Gastroesophageal sphincter (tissue), 4 donors: ENCODE results near the gene IL11RA. TPM values are rescaled to one million over a fixed set of nuclear protein-coding genes. Genes with fewer than 3 reads are reported as not detected.

Source experiments
- ATAC-seq: fragments of 150-250 bp; one replicate; pipeline ENCODE4 v1.9.1; 2016; ENCODE audit warnings: mild to moderate bottlenecking, moderate library complexity
- H3K27ac ChIP-seq, 4 donors: fragments of 200-600 bp; sonication (generic) in 3 of 4; 1 replicate in 3 of 4; 2 replicates in 1 of 4; pipeline ENCODE4 v1.5.1; 2016 to 2019
- H3K27me3 ChIP-seq: fragments of 200-600 bp; sonication (generic); one replicate; pipeline ENCODE4 v1.5.1; 2019
- H3K36me3 ChIP-seq, 2 donors: fragments of 200-600 bp; sonication (generic); one replicate each; pipeline ENCODE4 v1.5.1; 2019; ENCODE audit warnings: control low read depth in 1 of 2
- H3K4me1 ChIP-seq, 3 donors: fragments of 200-600 bp; sonication (generic); 1 replicate in 2 of 3; 2 replicates in 1 of 3; pipeline ENCODE4 v1.5.1; 2016 to 2019; ENCODE audit warnings: control low read depth in 2 of 3
- H3K4me3 ChIP-seq, 2 donors: fragments of 200-600 bp; sonication (generic); one replicate each; pipeline ENCODE4 v1.5.1; 2019; ENCODE audit warnings: mild to moderate bottlenecking in 1 of 2, moderate library complexity in 1 of 2
- H3K9me3 ChIP-seq, 3 donors: fragments of 200-600 bp; sonication (generic); one replicate each; pipeline ENCODE4 v1.5.1; 2017 to 2019; ENCODE audit warnings: control low read depth in 2 of 3
- CTCF ChIP-seq, 4 experiments: fragments of 200-600 bp in 2 of 4; fragments of 450-650 bp in 2 of 4; sonication (generic) in 1 of 4; IDR thresholded peaks; one replicate each; pipeline ENCODE4 v1.5.1; 2017 to 2019; ENCODE audit warnings: antibody characterized with exemption in 4 of 4, mild to moderate bottlenecking in 2 of 4, moderate library complexity in 2 of 4
- EP300 ChIP-seq: sonication (generic); formaldehyde crosslinking; IDR thresholded peaks from one replicate; pipeline ENCODE4 v1.6.1; 2017; ENCODE audit warnings: antibody characterized with exemption, mild to moderate bottlenecking
- POLR2A ChIP-seq, 2 donors: fragments of 450-650 bp; IDR thresholded peaks; one replicate each; pipeline ENCODE4 v1.6.1; 2017; ENCODE audit warnings: antibody characterized with exemption in 2 of 2, mild to moderate bottlenecking in 2 of 2, moderate library complexity in 1 of 2
- POLR2AphosphoS5 ChIP-seq: sonication (generic); formaldehyde crosslinking; IDR thresholded peaks from one replicate; pipeline ENCODE4 v1.6.1; 2017; ENCODE audit warnings: antibody characterized with exemption
- WGBS, 2 donors: methylation state at CpG; one replicate each; pipeline ENCODE4 v1.1.5; 2018; ENCODE audit warnings: low coverage in 1 of 2; 5-methylcytosine and 5-hydroxymethylcytosine counted together
- total RNA-seq, 4 donors: library from RNA; depleted of rRNA; stranded (reverse); fragments of >200 nt; gene quantifications; one replicate each; pipeline ENCODE4 v1.1.0, GENCODE V29; 2016

IL11RA gene
- total RNA-seq, 4 donors from 2014 or later, result 31.8 to 80.2 (median 39.8) TPM

DNA sequence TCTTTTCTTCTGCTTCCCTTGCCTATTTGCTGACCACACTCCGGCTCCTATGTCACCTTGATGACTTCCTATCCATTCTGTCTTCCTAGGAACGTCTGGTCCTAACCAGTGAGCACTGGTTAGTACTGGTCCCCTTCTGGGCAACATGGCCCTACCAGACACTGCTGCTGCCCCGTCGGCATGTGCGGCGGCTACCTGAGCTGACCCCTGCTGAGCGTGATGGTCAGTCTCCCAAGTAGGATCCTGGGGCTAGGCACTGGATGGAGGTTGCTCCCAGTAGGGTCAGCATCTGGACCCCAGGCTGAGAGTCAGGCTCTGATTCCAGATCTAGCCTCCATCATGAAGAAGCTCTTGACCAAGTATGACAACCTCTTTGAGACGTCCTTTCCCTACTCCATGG is 3.3 kb upstream of the IL11RA start:
- peaks cover 0 to 24% of the 10 kb centered on the region in 2 donors for H3K36me3 ChIP-seq
- H3K4me3 ChIP-seq, result no peak overlapping the region
- peaks cover 2 to 63% (median 40%) of the 10 kb centered on the region in 3 donors for H3K4me1 ChIP-seq
- 82 to 90% methylated on average over 4 of the region's 8 CpGs for WGBS, 2 donors
- H3K27ac ChIP-seq, result peak overlapping the region in 2 of 4 donors; percentile 87 to 94
- no peaks in the 10 kb centered on the region for H3K9me3 ChIP-seq
- H3K27me3 ChIP-seq, result no peaks in the 10 kb centered on the region
- no peak for ATAC-seq
- TF ChIP-seq POLR2AphosphoS5 (no peak), POLR2A (IDR thresholded peaks at IDR 0.05) (no peak), CTCF (IDR thresholded peaks at IDR 0.05) (no peak)

- Histone ChIP-seq H3K36me3 (peaks cover 0 to 24% of the 10 kb centered on the region in 2 donors), H3K4me1 (peaks cover 2 to 84% (median 59%) of the 10 kb centered on the region in 3 donors), H3K4me3 (no peak overlapping the region), H3K27me3 (no peaks in the 10 kb centered on the region), H3K9me3 (no peaks in the 10 kb centered on the region), H3K27ac (peak overlapping the region in 3 of 4 donors; percentile 86 to 95 (median 87))
- WGBS, 2 donors, result 100% methylated on average over 1 of the region's 5 CpGs; no CpG with 5 or more reads in 1 of the 2 donors
- ATAC-seq, result no peak
- no peak for TF ChIP-seq EP300
- no peak for TF ChIP-seq POLR2AphosphoS5
- no peak for TF ChIP-seq CTCF (IDR thresholded peaks at IDR 0.05)
Observed at GRCh38 chr9:34650816-34651215, 1.2 kb upstream of the IL11RA start.

DNA sequence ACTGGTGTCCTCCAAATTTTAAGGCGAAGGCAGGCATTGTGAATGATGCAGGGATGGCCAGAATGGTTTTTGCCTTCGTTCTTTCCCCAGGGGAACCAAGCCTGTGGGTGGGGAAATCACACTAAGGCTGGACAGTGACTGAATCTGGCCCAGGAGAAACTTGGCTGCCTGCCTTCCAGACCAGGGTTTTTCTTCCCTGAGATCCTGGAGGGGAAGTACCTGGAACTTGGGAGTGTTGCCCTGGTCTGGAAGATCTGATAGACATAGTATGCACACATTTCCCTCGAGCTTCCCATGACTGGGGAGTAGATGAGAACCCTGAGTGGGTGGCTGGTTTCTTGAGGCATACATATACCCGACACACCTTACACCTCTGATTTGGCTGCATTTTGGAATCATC is 664 bp upstream of the IL11RA start:
- Histone ChIP-seq H3K4me1 (peaks cover 2 to 79% (median 59%) of the 10 kb centered on the region in 3 donors), H3K4me3 (peak overlapping the region; percentile 23 to 53), H3K27me3 (no peaks in the 10 kb centered on the region), H3K9me3 (no peaks in the 10 kb centered on the region), H3K27ac (peak overlapping the region; percentile 19 to 95 (median 86)), H3K36me3 (peaks cover 0 to 24% of the 10 kb centered on the region in 2 donors)
- ATAC-seq, result no peak
- TF ChIP-seq CTCF (IDR thresholded peaks at IDR 0.05), result no peak
- TF ChIP-seq POLR2AphosphoS5, result no peak
- TF ChIP-seq EP300, result no peak
- TF ChIP-seq POLR2A (IDR thresholded peaks at IDR 0.05), result no peak
- 13 to 20% methylated on average over 2 to 3 of the region's 4 CpGs for WGBS, 2 donors

DNA sequence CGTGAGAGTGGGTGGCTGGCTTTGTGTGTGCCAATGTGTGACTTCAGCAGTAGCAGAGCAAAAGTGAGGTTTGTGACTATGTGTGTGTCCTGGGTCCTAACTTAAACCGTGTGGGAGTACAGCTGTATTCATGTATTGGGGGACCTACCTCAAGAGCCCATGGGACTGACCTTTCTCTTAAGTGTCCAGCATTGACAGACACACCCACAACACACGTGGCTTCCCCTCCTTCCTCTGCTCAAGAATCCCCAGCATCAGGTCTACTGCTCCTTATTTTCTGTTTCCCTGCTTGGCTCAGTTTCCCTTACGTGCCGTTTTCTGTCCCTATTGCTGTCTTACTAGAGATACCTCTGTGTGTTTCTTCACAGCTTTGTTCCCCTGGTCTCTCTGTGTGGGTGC is 616 bp downstream of the IL11RA start:
- H3K4me3 ChIP-seq, result peak overlapping the region; percentile 23 to 53
- WGBS, 2 donors, result 3 to 6% methylated on average over 4 to 5 of the region's 5 CpGs
- H3K36me3 ChIP-seq, result peaks cover 0 to 31% of the 10 kb centered on the region in 2 donors
- peak overlapping the region; percentile 19 to 95 (median 86) for H3K27ac ChIP-seq
- H3K9me3 ChIP-seq, result no peaks in the 10 kb centered on the region
- no peaks in the 10 kb centered on the region for H3K27me3 ChIP-seq
- H3K4me1 ChIP-seq, result peaks cover 2 to 69% (median 53%) of the 10 kb centered on the region in 3 donors
- ATAC-seq, result no peak
- TF ChIP-seq POLR2A (IDR thresholded peaks at IDR 0.05) (no peak), POLR2AphosphoS5 (no peak), CTCF (IDR thresholded peaks at IDR 0.05) (no peak), EP300 (no peak)
